Kidney (tissue), 14 donors: Measurements from ENCODE around the gene SPIB. TPM values are rescaled to one million over a fixed set of nuclear protein-coding genes. Genes with fewer than 3 reads are reported as not detected.
A peak's percentile ranks its signal among the peaks of the same experiment; 100 is the strongest.

Experiments used
- DNase-seq, 5 donors: peaks; one replicate each; pipeline ENCODE4 v3.0.0-alpha.2; 2013 to 2020
- FAIRE-seq: peaks from 2 replicates; lab custom pipeline; 2012; peaks lifted over from hg19 to GRCh38; lab: Jason Lieb, UNC
- H3K27ac ChIP-seq, 2 donors: one replicate each; pipeline ENCODE4 v1.7.0; 2013; ENCODE audit warnings: low read depth in 2 of 2, low read length in 2 of 2, inconsistent platforms in 1 of 2
- H3K27me3 ChIP-seq: one replicate; pipeline ENCODE4 v1.7.1; 2013; ENCODE audit warnings: low read length, inconsistent platforms; ENCODE audit not compliant: control insufficient read depth, insufficient read depth
- H3K36me3 ChIP-seq, 3 donors: one replicate each; pipeline versions ENCODE4 v1.7.0 to v1.7.1; 2013; ENCODE audit warnings: low read length in 3 of 3, control low read depth in 1 of 3, inconsistent platforms in 1 of 3; ENCODE audit not compliant: insufficient read depth in 3 of 3, control insufficient read depth in 2 of 3
- H3K4me1 ChIP-seq, 3 donors: one replicate each; pipeline versions ENCODE4 v1.7.0 to v1.7.1; 2013; ENCODE audit warnings: low read length in 3 of 3, inconsistent platforms in 1 of 3, low read depth in 1 of 3; ENCODE audit not compliant: control insufficient read depth in 2 of 3, insufficient read depth in 2 of 3
- H3K4me3 ChIP-seq, 3 donors: one replicate each; pipeline versions ENCODE4 v1.7.0 to v1.8.1; 2013; ENCODE audit warnings: low read length in 3 of 3, control low read depth in 1 of 3, inconsistent platforms in 1 of 3
- H3K9ac ChIP-seq, 3 donors: one replicate each; pipeline versions ENCODE4 v1.7.0 to v1.7.1; 2013; ENCODE audit warnings: low read length in 3 of 3, control low read depth in 1 of 3, inconsistent platforms in 1 of 3
- H3K9me3 ChIP-seq, 3 donors: one replicate each; pipeline versions ENCODE4 v1.7.0 to v1.7.1; 2013; ENCODE audit warnings: low read length in 3 of 3, control low read depth in 1 of 3, inconsistent platforms in 1 of 3; ENCODE audit not compliant: control insufficient read depth in 2 of 3, insufficient read depth in 1 of 3
- intact Hi-C: fragments of 100-400 bp; cut with DNase I; formaldehyde crosslinking; loops from one replicate; pipeline ENCODE4 v1.11.1; 2022
- polyA plus RNA-seq: library from polyadenylated mRNA; stranded (reverse); fragments of 350-450 nt; fragmentation: Illumina TruSeq; extraction: RNeasy Lipid Tissue Mini Kit (QIAGEN cat#74804); gene quantifications from one replicate; pipeline ENCODE4 v1.2.3, GENCODE V29; 2014; ENCODE audit warnings: low read depth, low replicate concordance; ENCODE audit not compliant: insufficient read depth
- total RNA-seq: library from RNA; stranded (reverse); fragmentation: NEBNext Ultra II Directional; extraction: Animal tissue kit (Norgen Biotek cat#: 25700); gene quantifications from one replicate; pipeline ENCODE4 v1.2.1, GENCODE V29; 2021
- TF ChIP-seq, protein P1 (sequence below): IDR thresholded peaks from 3 replicates; pipeline ENCODE4 v1.5.1; 2012; ENCODE audit warnings: mild to moderate bottlenecking, moderate library complexity, borderline replicate concordance; ENCODE audit not compliant: insufficient read depth; ENCODE audit errors: extremely low read depth
- donor health status: control.
- donor health status: control.
- donor health status: control.
- donor health status: control.
- donor health status: control.
- donor health status: DM: yes; HTN: yes; CAD: no.
- donor health status: Normal renal cell carcinoma (clear cell type).

SPIB gene
- total and polyA plus RNA-seq, 2 donors from 2014 or later, result 1.1 TPM; not detected in 1

DNA sequence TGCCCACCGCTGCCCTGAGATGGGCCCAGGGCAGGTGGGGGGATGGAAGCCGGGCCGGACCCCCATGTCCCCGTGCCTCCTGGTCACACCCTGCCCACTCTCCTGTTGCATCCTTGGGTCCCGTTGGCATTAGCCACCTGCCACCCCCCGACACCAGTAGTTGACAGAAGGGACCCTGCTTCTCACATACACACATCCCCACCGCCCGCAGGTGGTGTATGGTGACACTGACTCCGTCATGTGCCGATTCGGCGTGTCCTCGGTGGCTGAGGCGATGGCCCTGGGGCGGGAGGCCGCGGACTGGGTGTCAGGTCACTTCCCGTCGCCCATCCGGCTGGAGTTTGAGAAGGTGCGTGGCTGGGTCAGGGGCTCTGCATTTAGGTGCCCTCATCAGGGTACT, 5.2 kb upstream of the SPIB start:
- intact Hi-C loops, result no loop called here

DNA sequence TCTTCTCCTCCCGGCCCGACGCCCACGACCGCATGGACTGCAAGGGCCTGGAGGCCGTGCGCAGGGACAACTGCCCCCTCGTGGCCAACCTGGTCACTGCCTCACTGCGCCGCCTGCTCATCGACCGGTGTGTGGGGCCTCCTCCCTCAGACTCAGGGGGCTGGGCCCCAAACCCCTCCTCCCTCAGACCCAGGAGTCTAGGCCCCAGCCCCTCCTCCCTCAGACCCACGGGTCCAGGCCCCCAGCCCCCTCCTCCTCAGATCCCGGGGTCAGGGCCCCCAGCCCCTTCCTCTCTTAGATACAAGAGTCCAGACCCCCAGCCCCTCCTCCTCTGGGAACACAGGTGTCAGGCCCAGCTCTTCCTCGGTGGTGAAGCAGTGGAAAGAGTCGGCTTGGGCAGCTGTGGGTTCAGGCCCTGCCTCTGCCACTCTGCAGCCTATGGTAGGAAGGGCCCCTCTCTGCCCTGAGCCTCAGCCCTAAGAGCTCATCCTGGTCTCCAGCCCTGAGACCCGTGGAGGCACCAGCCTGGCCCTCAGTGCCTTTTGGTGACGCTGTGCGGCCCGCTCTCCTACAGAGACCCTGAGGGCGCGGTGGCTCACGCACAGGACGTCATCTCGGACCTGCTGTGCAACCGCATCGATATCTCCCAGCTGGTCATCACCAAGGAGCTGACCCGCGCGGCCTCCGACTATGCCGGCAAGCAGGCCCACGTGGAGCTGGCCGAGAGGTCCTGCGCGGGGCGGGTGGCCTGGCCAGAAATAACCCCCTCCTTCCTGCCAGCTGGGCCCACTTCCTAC, 3.7 kb upstream of the SPIB start:
- H3K27me3 ChIP-seq, result peaks cover 5% of the 10 kb centered on the region
- H3K36me3 ChIP-seq, result no peaks in the 10 kb centered on the region
- H3K4me3 ChIP-seq, result no peak overlapping the region
- no peak overlapping the region for H3K9ac ChIP-seq
- intact Hi-C loops, result no loop called here
- no peaks in the 10 kb centered on the region for H3K9me3 ChIP-seq
- FAIRE-seq, result no peak
- no peak overlapping the region for H3K27ac ChIP-seq
- DNase-seq, result peak; percentile 72 to 91 (median 78)
- H3K4me1 ChIP-seq, result no peaks in the 10 kb centered on the region
- TF ChIP-seq, protein P1, sequence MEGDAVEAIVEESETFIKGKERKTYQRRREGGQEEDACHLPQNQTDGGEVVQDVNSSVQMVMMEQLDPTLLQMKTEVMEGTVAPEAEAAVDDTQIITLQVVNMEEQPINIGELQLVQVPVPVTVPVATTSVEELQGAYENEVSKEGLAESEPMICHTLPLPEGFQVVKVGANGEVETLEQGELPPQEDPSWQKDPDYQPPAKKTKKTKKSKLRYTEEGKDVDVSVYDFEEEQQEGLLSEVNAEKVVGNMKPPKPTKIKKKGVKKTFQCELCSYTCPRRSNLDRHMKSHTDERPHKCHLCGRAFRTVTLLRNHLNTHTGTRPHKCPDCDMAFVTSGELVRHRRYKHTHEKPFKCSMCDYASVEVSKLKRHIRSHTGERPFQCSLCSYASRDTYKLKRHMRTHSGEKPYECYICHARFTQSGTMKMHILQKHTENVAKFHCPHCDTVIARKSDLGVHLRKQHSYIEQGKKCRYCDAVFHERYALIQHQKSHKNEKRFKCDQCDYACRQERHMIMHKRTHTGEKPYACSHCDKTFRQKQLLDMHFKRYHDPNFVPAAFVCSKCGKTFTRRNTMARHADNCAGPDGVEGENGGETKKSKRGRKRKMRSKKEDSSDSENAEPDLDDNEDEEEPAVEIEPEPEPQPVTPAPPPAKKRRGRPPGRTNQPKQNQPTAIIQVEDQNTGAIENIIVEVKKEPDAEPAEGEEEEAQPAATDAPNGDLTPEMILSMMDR, result peak; percentile 74

More for the DNA sequence above, 5.2 kb upstream of the SPIB start:
- TF ChIP-seq, protein P1, result no peak
- Histone ChIP-seq H3K4me3 (no peak overlapping the region), H3K9ac (no peak overlapping the region), H3K27me3 (no peaks in the 10 kb centered on the region), H3K9me3 (no peaks in the 10 kb centered on the region), H3K4me1 (no peaks in the 10 kb centered on the region), H3K27ac (no peak overlapping the region), H3K36me3 (no peaks in the 10 kb centered on the region)
- FAIRE-seq (no peak), DNase-seq (peak in 1 of 5 donors; percentile 39)

DNA sequence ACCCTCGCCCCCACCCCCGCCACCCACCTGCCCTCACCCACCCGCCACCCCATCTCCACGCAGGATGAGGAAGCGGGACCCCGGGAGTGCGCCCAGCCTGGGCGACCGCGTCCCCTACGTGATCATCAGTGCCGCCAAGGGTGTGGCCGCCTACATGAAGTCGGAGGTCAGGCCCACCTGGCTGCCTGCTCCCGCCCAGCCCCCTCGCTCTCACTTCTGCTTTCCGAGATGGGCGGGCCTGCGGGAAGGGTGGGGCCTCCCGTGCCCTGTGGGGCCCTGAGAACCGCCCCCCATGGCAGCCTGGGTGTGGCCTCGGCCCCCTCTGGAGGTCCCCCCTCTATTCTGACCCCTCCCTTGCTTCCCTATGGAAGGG, 3.1 kb upstream of the SPIB start:
- Histone ChIP-seq H3K4me1 (no peaks in the 10 kb centered on the region), H3K9ac (no peak overlapping the region), H3K27ac (no peak overlapping the region), H3K27me3 (peaks cover 5% of the 10 kb centered on the region), H3K4me3 (no peak overlapping the region), H3K36me3 (no peaks in the 10 kb centered on the region), H3K9me3 (no peaks in the 10 kb centered on the region)
- FAIRE-seq (no peak), DNase-seq (peak in 1 of 5 donors; percentile 59)
- TF ChIP-seq, protein P1, result no peak
- intact Hi-C loops, result no loop called here
